GM23338 (cell line): ENCODE data around the gene SUSD2. TPM values are rescaled to one million over a fixed set of nuclear protein-coding genes. Genes with fewer than 3 reads are reported as not detected.

Source experiments
- ATAC-seq: fragments of 200-7000 bp; cut with Tn5 transposase; 3 replicates; pipeline ENCODE4 v1.9.1; 2020
- DNase-seq: peaks from one replicate; pipeline ENCODE4 v3.0.0-alpha.2; 2015; ENCODE audit warnings: low spot score
- H2AFZ ChIP-seq: fragments of 200-600 bp; sonication (generic); 2 replicates; pipeline ENCODE4 v1.8.0; 2016; ENCODE audit warnings: antibody characterized with exemption, mild to moderate bottlenecking, moderate library complexity
- H3F3A ChIP-seq: fragments of 200-600 bp; sonication (generic); replicated peaks from 2 replicates; pipeline ENCODE4 v1.8.0; 2017; ENCODE audit warnings: antibody characterized with exemption, mixed run types, low read depth
- H3K27ac ChIP-seq: fragments of 200-600 bp; sonication (generic); 2 replicates; pipeline ENCODE4 v1.6.1; 2016; ENCODE audit warnings: low read depth
- H3K27me3 ChIP-seq: fragments of 200-600 bp; sonication (generic); 2 replicates; pipeline ENCODE4 v1.8.0; 2016; ENCODE audit warnings: mild to moderate bottlenecking, mixed run types, moderate library complexity; ENCODE audit not compliant: insufficient read depth
- H3K36me3 ChIP-seq: fragments of 200-600 bp; sonication (generic); 2 replicates; pipeline ENCODE4 v1.8.0; 2016; ENCODE audit warnings: mild to moderate bottlenecking; ENCODE audit not compliant: insufficient read depth
- H3K4me1 ChIP-seq: fragments of 200-600 bp; sonication (generic); 2 replicates; pipeline ENCODE4 v1.8.0; 2016; ENCODE audit warnings: mild to moderate bottlenecking, moderate library complexity; ENCODE audit not compliant: insufficient read depth
- H3K4me2 ChIP-seq: fragments of 200-600 bp; sonication (generic); 2 replicates; pipeline ENCODE4 v1.7.1; 2017; ENCODE audit warnings: mixed run types
- H3K4me3 ChIP-seq: fragments of 200-600 bp; sonication (generic); 2 replicates; pipeline ENCODE4 v1.6.1; 2016; ENCODE audit warnings: mixed run types
- H3K79me2 ChIP-seq: fragments of 200-600 bp; sonication (generic); replicated peaks from 2 replicates; pipeline ENCODE4 v1.8.0; 2017; ENCODE audit warnings: mild to moderate bottlenecking; ENCODE audit not compliant: insufficient read depth
- H3K9me2 ChIP-seq: fragments of 200-600 bp; sonication (generic); 2 replicates; pipeline ENCODE4 v1.8.0; 2017; ENCODE audit not compliant: insufficient read depth
- H4K20me1 ChIP-seq: fragments of 200-600 bp; sonication (generic); replicated peaks from 2 replicates; pipeline ENCODE4 v1.8.0; 2017; ENCODE audit warnings: mild to moderate bottlenecking; ENCODE audit not compliant: insufficient read depth
- H3K27ac Mint-ChIP-seq: 2 replicates; pipeline ENCODE4 v1.8.0; 2020; ENCODE audit warnings: inconsistent platforms, mild to moderate bottlenecking, moderate library complexity, mixed read lengths
- H3K27me3 Mint-ChIP-seq: 3 replicates; pipeline ENCODE4 v1.8.0; 2022; ENCODE audit warnings: low read depth, mild to moderate bottlenecking, moderate library complexity, mixed read lengths, inconsistent platforms; ENCODE audit not compliant: insufficient read depth, poor library complexity
- H3K36me3 Mint-ChIP-seq: 3 replicates; pipeline ENCODE4 v1.8.0; 2021; ENCODE audit warnings: low read depth, mild to moderate bottlenecking, inconsistent platforms, moderate library complexity, mixed read lengths
- H3K4me1 Mint-ChIP-seq: 3 replicates; pipeline ENCODE4 v1.8.0; 2020; ENCODE audit warnings: mild to moderate bottlenecking, inconsistent platforms, mixed read lengths
- H3K4me3 Mint-ChIP-seq: 3 replicates; pipeline ENCODE4 v1.8.0; 2021; ENCODE audit warnings: moderate library complexity, mild to moderate bottlenecking, inconsistent platforms, mixed read lengths
- H3K9me3 Mint-ChIP-seq: 3 replicates; pipeline ENCODE4 v1.8.0; 2020; ENCODE audit warnings: moderate library complexity, mild to moderate bottlenecking, inconsistent platforms, mixed read lengths
- CREB1 ChIP-seq: fragments of 250-450 bp; sonication (Bioruptor Pico); IDR thresholded peaks from 2 replicates; pipeline ENCODE4 v1.5.0; 2020; ENCODE audit warnings: low read depth, mild to moderate bottlenecking, moderate library complexity
- CTCF ChIP-seq, 2 experiments: fragments of 200-600 bp in 1 of 2; sonication (generic) in 1 of 2; conservative IDR thresholded peaks; 2 replicates each; pipeline versions ENCODE4 v1.5.1 to v1.6.1; 2016 to 2017; ENCODE audit warnings: antibody characterized with exemption in 2 of 2, low read depth in 2 of 2, mild to moderate bottlenecking in 2 of 2, moderate library complexity in 1 of 2
- ETS1 ChIP-seq: IDR thresholded peaks from 2 replicates; pipeline ENCODE4 v1.6.1; 2016; ENCODE audit warnings: antibody characterized with exemption
- EZH2 ChIP-seq: fragments of 200-600 bp; sonication (generic); IDR thresholded peaks from one replicate; pipeline ENCODE4 v1.8.0; 2017; ENCODE audit warnings: antibody characterized with exemption, mild to moderate bottlenecking, low read depth; ENCODE audit not compliant: unreplicated experiment
- EZH2phosphoT487 ChIP-seq: fragments of 200-600 bp; sonication (generic); IDR thresholded peaks from one replicate; pipeline ENCODE4 v1.8.1; 2018; ENCODE audit warnings: antibody characterized with exemption; ENCODE audit not compliant: unreplicated experiment
- JUNB ChIP-seq: IDR thresholded peaks from one replicate; pipeline ENCODE4 v1.6.1; 2016; ENCODE audit warnings: antibody characterized with exemption; ENCODE audit not compliant: unreplicated experiment
- NANOG ChIP-seq: IDR thresholded peaks from 2 replicates; pipeline ENCODE4 v1.6.1; 2016; ENCODE audit warnings: antibody characterized with exemption, borderline replicate concordance
- POLR2AphosphoS5 ChIP-seq: IDR thresholded peaks from 2 replicates; pipeline ENCODE4 v1.6.1; 2016; ENCODE audit warnings: antibody characterized with exemption, low read depth
- STAT1 ChIP-seq: IDR thresholded peaks from one replicate; pipeline ENCODE4 v1.6.1; 2016; ENCODE audit warnings: antibody characterized with exemption; ENCODE audit not compliant: unreplicated experiment
- ZNF114 ChIP-seq: fragments of 250-450 bp; sonication (Bioruptor Pico); IDR thresholded peaks from 2 replicates; pipeline ENCODE4 v1.5.0; 2020; ENCODE audit warnings: mild to moderate bottlenecking, moderate library complexity
- ZNF331 ChIP-seq: fragments of 250-450 bp; sonication (Bioruptor Pico); IDR thresholded peaks from 2 replicates; pipeline ENCODE4 v1.5.0; 2020; ENCODE audit warnings: low read depth, mild to moderate bottlenecking, moderate library complexity
- polyA plus RNA-seq: library from polyadenylated mRNA; unstranded; fragments of >200 nt; fragmentation: Nextera tagmentation; extraction: Ambion mirVana; gene quantifications from 2 replicates; pipeline ENCODE4 v1.2.1, GENCODE V29; 2016
- total RNA-seq: library from RNA; depleted of rRNA; stranded (reverse); fragments of >200 nt; shearing (Covaris generic); gene quantifications from 2 replicates; pipeline ENCODE4 v1.2.3, GENCODE V29; 2014
- TF ChIP-seq, protein P1 (sequence below): fragments of 250-450 bp; sonication (Bioruptor Pico); IDR thresholded peaks from 2 replicates; pipeline ENCODE4 v1.5.0; 2020; ENCODE audit warnings: mild to moderate bottlenecking, moderate library complexity
- TF ChIP-seq, protein P2 (sequence below): IDR thresholded peaks from one replicate; pipeline ENCODE4 v1.6.1; 2018; ENCODE audit warnings: antibody characterized with exemption; ENCODE audit not compliant: unreplicated experiment

Gene SUSD2
- total and polyA plus RNA-seq, 2 experiments from 2014 or later, result 0.74 to 2.1 TPM

DNA sequence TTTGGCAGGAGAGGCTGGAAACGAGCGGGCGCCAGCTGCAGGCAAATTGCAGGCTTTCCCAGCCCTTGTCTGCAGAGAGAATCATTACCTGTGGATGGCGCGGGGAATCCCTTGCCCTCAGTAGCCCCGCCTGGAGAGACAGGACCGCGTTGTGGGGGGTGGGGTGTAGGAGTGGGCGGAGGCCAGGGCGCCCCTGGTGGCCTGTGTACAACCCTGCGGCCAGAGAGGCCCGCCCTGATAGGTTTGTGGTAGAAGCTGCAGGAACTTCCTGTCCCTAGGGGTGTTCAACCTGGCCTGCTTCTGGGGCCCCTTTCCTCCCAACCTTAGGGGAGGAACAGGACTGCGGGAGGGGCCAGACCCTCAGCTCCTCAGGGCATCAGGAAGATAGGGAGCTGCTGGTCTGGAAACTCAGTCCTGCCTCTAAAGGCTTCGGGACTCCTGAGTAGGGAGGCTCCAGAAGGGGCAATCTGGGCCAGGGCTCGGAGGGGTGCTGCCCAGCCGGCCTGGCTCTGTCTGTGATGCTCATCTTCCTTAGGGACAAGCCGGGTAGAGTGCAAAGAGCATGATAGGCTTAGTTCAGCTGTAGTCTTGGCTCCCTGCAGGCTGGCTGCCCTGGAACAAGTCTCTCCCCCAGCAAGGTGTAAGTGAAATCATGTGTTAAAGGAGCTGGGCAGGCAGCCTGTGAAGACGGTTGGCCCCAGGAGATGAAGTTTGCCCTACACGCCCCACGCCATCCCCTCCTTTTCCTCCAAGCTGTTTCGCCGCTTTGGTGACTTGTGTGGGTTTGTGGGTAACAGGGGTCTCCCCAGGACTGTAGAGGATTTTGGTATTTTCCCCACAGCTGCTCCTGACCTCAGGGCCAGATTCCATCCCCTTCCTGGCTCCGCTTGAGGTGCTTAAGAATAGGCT, 24.1 kb upstream of the SUSD2 start:
- ATAC-seq, result peak; percentile 87
- Histone ChIP-seq H3K9me2 (no peaks in the 10 kb centered on the region), H3K4me3 (peak overlapping the region; percentile 80), H3K27me3 (peaks cover 11% of the 10 kb centered on the region; the same call in 1 of the 2 replicates), H2AFZ (peak overlapping the region; percentile 89), H4K20me1 (no peaks in the 10 kb centered on the region), H3K79me2 (no peaks in the 10 kb centered on the region), H3F3A (0 out of 2 replicates have a peak, but pooled peaks cover 2% of the 10 kb centered on the region), H3K36me3 (no peaks in the 10 kb centered on the region), H3K27ac (0 out of 2 replicates have a peak overlapping the region, but pooled peaks have one; percentile 4), H3K4me1 (peaks cover 18% of the 10 kb centered on the region), H3K4me2 (peak overlapping the region; percentile 97)
- peak; percentile 96 for DNase-seq
- no peaks in the 10 kb centered on the region; the same call in 2 of the 3 replicates for H3K36me3 Mint-ChIP-seq
- H3K9me3 Mint-ChIP-seq, result no peaks in the 10 kb centered on the region
- peak overlapping the region; percentile 75 for H3K4me3 Mint-ChIP-seq
- H3K27ac Mint-ChIP-seq, result peak overlapping the region; percentile 53; the same call in 1 of the 2 replicates
- TF ChIP-seq, protein P1, sequence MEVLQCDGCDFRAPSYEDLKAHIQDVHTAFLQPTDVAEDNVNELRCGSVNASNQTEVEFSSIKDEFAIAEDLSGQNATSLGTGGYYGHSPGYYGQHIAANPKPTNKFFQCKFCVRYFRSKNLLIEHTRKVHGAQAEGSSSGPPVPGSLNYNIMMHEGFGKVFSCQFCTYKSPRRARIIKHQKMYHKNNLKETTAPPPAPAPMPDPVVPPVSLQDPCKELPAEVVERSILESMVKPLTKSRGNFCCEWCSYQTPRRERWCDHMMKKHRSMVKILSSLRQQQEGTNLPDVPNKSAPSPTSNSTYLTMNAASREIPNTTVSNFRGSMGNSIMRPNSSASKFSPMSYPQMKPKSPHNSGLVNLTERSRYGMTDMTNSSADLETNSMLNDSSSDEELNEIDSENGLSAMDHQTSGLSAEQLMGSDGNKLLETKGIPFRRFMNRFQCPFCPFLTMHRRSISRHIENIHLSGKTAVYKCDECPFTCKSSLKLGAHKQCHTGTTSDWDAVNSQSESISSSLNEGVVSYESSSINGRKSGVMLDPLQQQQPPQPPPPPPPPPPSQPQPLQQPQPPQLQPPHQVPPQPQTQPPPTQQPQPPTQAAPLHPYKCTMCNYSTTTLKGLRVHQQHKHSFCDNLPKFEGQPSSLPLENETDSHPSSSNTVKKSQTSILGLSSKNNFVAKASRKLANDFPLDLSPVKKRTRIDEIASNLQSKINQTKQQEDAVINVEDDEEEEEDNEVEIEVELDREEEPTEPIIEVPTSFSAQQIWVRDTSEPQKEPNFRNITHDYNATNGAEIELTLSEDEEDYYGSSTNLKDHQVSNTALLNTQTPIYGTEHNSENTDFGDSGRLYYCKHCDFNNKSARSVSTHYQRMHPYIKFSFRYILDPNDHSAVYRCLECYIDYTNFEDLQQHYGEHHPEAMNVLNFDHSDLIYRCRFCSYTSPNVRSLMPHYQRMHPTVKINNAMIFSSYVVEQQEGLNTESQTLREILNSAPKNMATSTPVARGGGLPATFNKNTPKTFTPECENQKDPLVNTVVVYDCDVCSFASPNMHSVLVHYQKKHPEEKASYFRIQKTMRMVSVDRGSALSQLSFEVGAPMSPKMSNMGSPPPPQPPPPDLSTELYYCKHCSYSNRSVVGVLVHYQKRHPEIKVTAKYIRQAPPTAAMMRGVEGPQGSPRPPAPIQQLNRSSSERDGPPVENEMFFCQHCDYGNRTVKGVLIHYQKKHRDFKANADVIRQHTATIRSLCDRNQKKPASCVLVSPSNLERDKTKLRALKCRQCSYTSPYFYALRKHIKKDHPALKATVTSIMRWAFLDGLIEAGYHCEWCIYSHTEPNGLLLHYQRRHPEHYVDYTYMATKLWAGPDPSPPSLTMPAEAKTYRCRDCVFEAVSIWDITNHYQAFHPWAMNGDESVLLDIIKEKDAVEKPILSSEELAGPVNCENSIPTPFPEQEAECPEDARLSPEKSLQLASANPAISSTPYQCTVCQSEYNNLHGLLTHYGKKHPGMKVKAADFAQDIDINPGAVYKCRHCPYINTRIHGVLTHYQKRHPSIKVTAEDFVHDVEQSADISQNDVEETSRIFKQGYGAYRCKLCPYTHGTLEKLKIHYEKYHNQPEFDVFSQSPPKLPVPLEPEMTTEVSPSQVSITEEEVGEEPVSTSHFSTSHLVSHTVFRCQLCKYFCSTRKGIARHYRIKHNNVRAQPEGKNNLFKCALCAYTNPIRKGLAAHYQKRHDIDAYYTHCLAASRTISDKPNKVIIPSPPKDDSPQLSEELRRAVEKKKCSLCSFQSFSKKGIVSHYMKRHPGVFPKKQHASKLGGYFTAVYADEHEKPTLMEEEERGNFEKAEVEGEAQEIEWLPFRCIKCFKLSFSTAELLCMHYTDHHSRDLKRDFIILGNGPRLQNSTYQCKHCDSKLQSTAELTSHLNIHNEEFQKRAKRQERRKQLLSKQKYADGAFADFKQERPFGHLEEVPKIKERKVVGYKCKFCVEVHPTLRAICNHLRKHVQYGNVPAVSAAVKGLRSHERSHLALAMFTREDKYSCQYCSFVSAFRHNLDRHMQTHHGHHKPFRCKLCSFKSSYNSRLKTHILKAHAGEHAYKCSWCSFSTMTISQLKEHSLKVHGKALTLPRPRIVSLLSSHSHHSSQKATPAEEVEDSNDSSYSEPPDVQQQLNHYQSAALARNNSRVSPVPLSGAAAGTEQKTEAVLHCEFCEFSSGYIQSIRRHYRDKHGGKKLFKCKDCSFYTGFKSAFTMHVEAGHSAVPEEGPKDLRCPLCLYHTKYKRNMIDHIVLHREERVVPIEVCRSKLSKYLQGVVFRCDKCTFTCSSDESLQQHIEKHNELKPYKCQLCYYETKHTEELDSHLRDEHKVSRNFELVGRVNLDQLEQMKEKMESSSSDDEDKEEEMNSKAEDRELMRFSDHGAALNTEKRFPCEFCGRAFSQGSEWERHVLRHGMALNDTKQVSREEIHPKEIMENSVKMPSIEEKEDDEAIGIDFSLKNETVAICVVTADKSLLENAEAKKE (CRISPR knock-in tag), result no peak
- TF ChIP-seq EZH2 (no peak), NANOG (no peak), CREB1 (peak; percentile 68), EZH2phosphoT487 (no peak), JUNB (no peak), POLR2AphosphoS5 (peak; percentile 45), CTCF (conservative IDR thresholded peaks at IDR 0.05; ENCODE audit: low read depth in 2 of 2) (peak; percentile 74 to 82), ZNF331 (CRISPR knock-in tag) (no peak), ZNF114 (CRISPR knock-in tag) (no peak), STAT1 (no peak), ETS1 (0 out of 2 replicates have a peak, but pooled peaks have one; percentile 13)
- TF ChIP-seq, protein P2, sequence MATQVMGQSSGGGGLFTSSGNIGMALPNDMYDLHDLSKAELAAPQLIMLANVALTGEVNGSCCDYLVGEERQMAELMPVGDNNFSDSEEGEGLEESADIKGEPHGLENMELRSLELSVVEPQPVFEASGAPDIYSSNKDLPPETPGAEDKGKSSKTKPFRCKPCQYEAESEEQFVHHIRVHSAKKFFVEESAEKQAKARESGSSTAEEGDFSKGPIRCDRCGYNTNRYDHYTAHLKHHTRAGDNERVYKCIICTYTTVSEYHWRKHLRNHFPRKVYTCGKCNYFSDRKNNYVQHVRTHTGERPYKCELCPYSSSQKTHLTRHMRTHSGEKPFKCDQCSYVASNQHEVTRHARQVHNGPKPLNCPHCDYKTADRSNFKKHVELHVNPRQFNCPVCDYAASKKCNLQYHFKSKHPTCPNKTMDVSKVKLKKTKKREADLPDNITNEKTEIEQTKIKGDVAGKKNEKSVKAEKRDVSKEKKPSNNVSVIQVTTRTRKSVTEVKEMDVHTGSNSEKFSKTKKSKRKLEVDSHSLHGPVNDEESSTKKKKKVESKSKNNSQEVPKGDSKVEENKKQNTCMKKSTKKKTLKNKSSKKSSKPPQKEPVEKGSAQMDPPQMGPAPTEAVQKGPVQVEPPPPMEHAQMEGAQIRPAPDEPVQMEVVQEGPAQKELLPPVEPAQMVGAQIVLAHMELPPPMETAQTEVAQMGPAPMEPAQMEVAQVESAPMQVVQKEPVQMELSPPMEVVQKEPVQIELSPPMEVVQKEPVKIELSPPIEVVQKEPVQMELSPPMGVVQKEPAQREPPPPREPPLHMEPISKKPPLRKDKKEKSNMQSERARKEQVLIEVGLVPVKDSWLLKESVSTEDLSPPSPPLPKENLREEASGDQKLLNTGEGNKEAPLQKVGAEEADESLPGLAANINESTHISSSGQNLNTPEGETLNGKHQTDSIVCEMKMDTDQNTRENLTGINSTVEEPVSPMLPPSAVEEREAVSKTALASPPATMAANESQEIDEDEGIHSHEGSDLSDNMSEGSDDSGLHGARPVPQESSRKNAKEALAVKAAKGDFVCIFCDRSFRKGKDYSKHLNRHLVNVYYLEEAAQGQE, result no peak
- peaks cover 17% of the 10 kb centered on the region for H3K27me3 Mint-ChIP-seq
- H3K4me1 Mint-ChIP-seq, result peaks cover 31% of the 10 kb centered on the region
